ENCODE data around the gene MYO7A. TPM values are rescaled to one million over a fixed set of nuclear protein-coding genes. Genes with fewer than 3 reads are reported as not detected.

The MYO7A gene
- total RNA-seq, 1 donor from 2014 or later = 0.16 TPM

- no peak overlapping the region for H3K27ac ChIP-seq (ENCODE audit: low read depth, low read length)
- no peaks in the 10 kb centered on the region for H3K9me3 ChIP-seq (ENCODE audit: insufficient read depth, low read depth, low read length)
- H3K4me2 ChIP-seq (ENCODE audit: low read length) = no peak overlapping the region
- no peak overlapping the region for H2AFZ ChIP-seq (ENCODE audit: low read depth, low read length)
- no peak overlapping the region for H3K4me3 ChIP-seq (ENCODE audit: insufficient read depth, low read depth, low read length)
- Mint-ChIP-seq H3K4me3 (ENCODE audit: unreplicated experiment) (no peak overlapping the region), H3K9me3 (ENCODE audit: unreplicated experiment) (no peaks in the 10 kb centered on the region), H3K36me3 (ENCODE audit: low read depth, unreplicated experiment) (peaks cover 27% of the 10 kb centered on the region), H3K27me3 (ENCODE audit: low read depth, unreplicated experiment) (no peaks in the 10 kb centered on the region), H3K4me1 (ENCODE audit: low read depth, unreplicated experiment) (peaks cover 1% of the 10 kb centered on the region), H3K27ac (ENCODE audit: unreplicated experiment) (no peak overlapping the region)
- no peaks in the 10 kb centered on the region for H3K27me3 ChIP-seq (ENCODE audit: insufficient read depth, low read length)
- FAIRE-seq (no peak), DNase-seq (ENCODE audit: low read depth) (no peak)
- H3K79me2 ChIP-seq (ENCODE audit: insufficient read depth, low read length) = no peaks in the 10 kb centered on the region
- peaks cover 6% of the 10 kb centered on the region for H3K4me1 ChIP-seq (ENCODE audit: insufficient read depth, low read length)
- TF ChIP-seq CTCF (IDR thresholded peaks at IDR 0.05; ENCODE audit: insufficient read depth, low read depth, low read length) (no peak), EZH2 (IDR thresholded peaks at IDR 0.05; ENCODE audit: insufficient read depth, low read length) (no peak)
- no peak overlapping the region for H3K9ac ChIP-seq (ENCODE audit: low read length)
- H3K36me3 ChIP-seq (ENCODE audit: insufficient read depth, low read length) = no peaks in the 10 kb centered on the region
- peaks cover 3% of the 10 kb centered on the region for H4K20me1 ChIP-seq (ENCODE audit: insufficient read depth, low read length)
Measured at GRCh38 chr11:77118086-77118485, 10.0 kb upstream of the MYO7A start.

GRCh38 chr11:77118971-77119370 lies 9.1 kb upstream of the MYO7A start:
- H3K4me3 Mint-ChIP-seq (ENCODE audit: unreplicated experiment) = no peak overlapping the region
- H4K20me1 ChIP-seq (ENCODE audit: insufficient read depth, low read length) = no peaks in the 10 kb centered on the region
- H3K4me1 Mint-ChIP-seq (ENCODE audit: low read depth, unreplicated experiment) = no peaks in the 10 kb centered on the region
- no peaks in the 10 kb centered on the region for H3K9me3 ChIP-seq (ENCODE audit: insufficient read depth, low read depth, low read length)
- H3K4me3 ChIP-seq (ENCODE audit: insufficient read depth, low read depth, low read length) = no peak overlapping the region
- peaks cover 6% of the 10 kb centered on the region for H3K4me1 ChIP-seq (ENCODE audit: insufficient read depth, low read length)
- H3K79me2 ChIP-seq (ENCODE audit: insufficient read depth, low read length) = no peaks in the 10 kb centered on the region
- H2AFZ ChIP-seq (ENCODE audit: low read depth, low read length) = no peak overlapping the region
- DNase-seq (ENCODE audit: low read depth) = no peak
- no peak overlapping the region for H3K27ac Mint-ChIP-seq (ENCODE audit: unreplicated experiment)
- no peaks in the 10 kb centered on the region for H3K36me3 ChIP-seq (ENCODE audit: insufficient read depth, low read length)
- H3K27me3 Mint-ChIP-seq (ENCODE audit: low read depth, unreplicated experiment) = peaks cover 1% of the 10 kb centered on the region
- TF ChIP-seq EZH2 (IDR thresholded peaks at IDR 0.05; ENCODE audit: insufficient read depth, low read length) (no peak), CTCF (IDR thresholded peaks at IDR 0.05; ENCODE audit: insufficient read depth, low read depth, low read length) (no peak)
- H3K4me2 ChIP-seq (ENCODE audit: low read length) = no peak overlapping the region
- no peaks in the 10 kb centered on the region for H3K9me3 Mint-ChIP-seq (ENCODE audit: unreplicated experiment)
- no peaks in the 10 kb centered on the region for H3K27me3 ChIP-seq (ENCODE audit: insufficient read depth, low read length)
- H3K9ac ChIP-seq (ENCODE audit: low read length) = no peak overlapping the region
- H3K36me3 Mint-ChIP-seq (ENCODE audit: low read depth, unreplicated experiment) = peaks cover 27% of the 10 kb centered on the region
- no peak for FAIRE-seq
- H3K27ac ChIP-seq (ENCODE audit: low read depth, low read length) = no peak overlapping the region

GRCh38 chr11:77119531-77119936 lies 8.5 kb upstream of the MYO7A start:
- H3K27me3 ChIP-seq (ENCODE audit: insufficient read depth, low read length) = no peaks in the 10 kb centered on the region
- H4K20me1 ChIP-seq (ENCODE audit: insufficient read depth, low read length) = no peaks in the 10 kb centered on the region
- no peak overlapping the region for H3K4me3 Mint-ChIP-seq (ENCODE audit: unreplicated experiment)
- no peak overlapping the region for H3K4me2 ChIP-seq (ENCODE audit: low read length)
- peaks cover 1% of the 10 kb centered on the region for H3K27me3 Mint-ChIP-seq (ENCODE audit: low read depth, unreplicated experiment)
- no peak overlapping the region for H2AFZ ChIP-seq (ENCODE audit: low read depth, low read length)
- H3K9me3 Mint-ChIP-seq (ENCODE audit: unreplicated experiment) = no peaks in the 10 kb centered on the region
- no peaks in the 10 kb centered on the region for H3K79me2 ChIP-seq (ENCODE audit: insufficient read depth, low read length)
- H3K9ac ChIP-seq (ENCODE audit: low read length) = no peak overlapping the region
- DNase-seq (ENCODE audit: low read depth) (no peak), FAIRE-seq (no peak)
- no peak overlapping the region for H3K27ac ChIP-seq (ENCODE audit: low read depth, low read length)
- H3K27ac Mint-ChIP-seq (ENCODE audit: unreplicated experiment) = no peak overlapping the region
- no peaks in the 10 kb centered on the region for H3K9me3 ChIP-seq (ENCODE audit: insufficient read depth, low read depth, low read length)
- peaks cover 29% of the 10 kb centered on the region for H3K36me3 Mint-ChIP-seq (ENCODE audit: low read depth, unreplicated experiment)
- no peaks in the 10 kb centered on the region for H3K36me3 ChIP-seq (ENCODE audit: insufficient read depth, low read length)
- TF ChIP-seq CTCF (IDR thresholded peaks at IDR 0.05; ENCODE audit: insufficient read depth, low read depth, low read length) = no peak
- no peak for TF ChIP-seq EZH2 (IDR thresholded peaks at IDR 0.05; ENCODE audit: insufficient read depth, low read length)
- H3K4me3 ChIP-seq (ENCODE audit: insufficient read depth, low read depth, low read length) = no peak overlapping the region
- H3K4me1 ChIP-seq (ENCODE audit: insufficient read depth, low read length) = peaks cover 6% of the 10 kb centered on the region
- no peaks in the 10 kb centered on the region for H3K4me1 Mint-ChIP-seq (ENCODE audit: low read depth, unreplicated experiment)
